GM19455 (cell line): ENCODE data around the gene SYT14.
"Not testable (repeated sequence)": the region's sequence is repeated elsewhere in the genome, so short reads cannot be mapped to it uniquely, and the experiment has no call there.

Experiments used
- ATAC-seq: cut with Tn5 transposase; IDR thresholded peaks from one replicate; pipeline ENCODE4 v1.9.1; 2021; ENCODE audit not compliant: unreplicated experiment

The SYT14 gene

DNA sequence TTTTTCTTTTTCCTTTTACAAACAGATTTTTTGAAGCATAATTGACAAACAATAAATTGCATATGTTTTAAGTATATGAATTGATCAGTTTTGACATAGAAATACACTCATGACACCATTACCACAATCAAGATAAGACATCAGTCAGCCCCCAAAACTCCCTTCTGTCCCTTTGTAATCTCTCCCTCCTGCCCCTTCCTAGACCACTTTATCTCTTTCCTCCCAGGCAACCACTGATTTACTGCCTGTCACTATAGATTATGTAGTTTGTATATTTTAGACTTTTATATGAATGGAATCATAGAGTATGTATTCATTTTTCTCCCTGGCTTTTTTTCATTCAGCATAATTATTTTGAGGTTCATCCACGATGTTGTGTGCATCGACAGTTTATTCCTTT lies 6.9 kb upstream of the SYT14 start:
- no peak for ATAC-seq

DNA sequence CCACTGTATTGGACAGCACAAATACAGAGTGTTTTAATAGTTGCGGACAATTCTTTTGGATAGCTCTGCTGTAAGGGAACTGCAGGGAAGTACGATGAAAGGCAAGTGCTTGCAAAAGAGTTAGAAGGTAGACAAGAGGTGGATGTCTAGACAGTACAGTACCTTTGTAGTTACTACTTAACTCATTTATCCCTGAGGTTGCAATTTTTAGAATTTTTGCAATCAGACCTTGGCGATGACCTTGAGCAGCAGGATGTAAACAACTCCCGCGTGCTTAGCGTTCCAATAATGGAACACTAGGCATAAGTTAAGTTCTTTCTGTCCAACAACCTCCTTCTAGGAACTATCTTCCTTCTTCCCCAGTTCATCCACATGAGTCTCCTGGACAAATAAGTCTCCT lies 1.9 kb upstream of the SYT14 start:
- ATAC-seq, result no peak

DNA sequence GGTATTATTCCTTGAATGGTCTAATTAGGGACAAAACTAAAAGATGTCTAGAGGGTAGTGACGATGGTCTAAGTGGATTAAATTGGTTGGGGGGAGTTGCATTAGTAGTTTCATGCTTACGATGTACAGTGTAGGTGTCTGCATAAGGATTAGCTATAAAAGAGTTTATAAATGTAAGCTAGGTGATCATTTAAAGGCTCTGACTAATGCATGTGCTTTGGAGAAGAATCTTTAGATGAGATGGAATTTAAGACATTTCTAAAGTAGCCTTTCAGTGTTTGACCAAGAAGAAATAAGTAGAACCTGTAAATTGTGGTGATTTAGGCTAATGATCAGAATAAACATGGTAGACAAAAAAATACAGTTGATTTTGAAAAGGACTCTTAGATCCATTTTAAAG lies 7.4 kb downstream of the SYT14 start:
- ATAC-seq, result no peak

DNA sequence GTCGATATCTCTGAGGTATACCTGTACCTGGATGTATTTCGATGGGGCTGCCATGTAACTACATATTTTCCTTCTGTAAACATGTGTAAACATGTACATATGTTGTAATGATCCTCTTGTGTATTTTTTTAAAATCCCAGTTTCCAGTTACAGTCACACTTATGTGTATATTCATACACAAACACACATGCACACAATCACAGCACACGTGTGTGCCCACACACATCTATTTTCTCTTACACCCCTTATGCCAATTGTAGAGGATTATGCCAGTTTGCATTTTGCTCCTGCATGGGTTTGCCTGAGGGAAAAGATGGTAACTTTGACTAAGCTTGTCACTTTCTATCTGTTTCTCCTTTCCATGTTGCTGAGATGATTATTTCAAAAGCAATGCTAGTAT lies 10.1 kb downstream of the SYT14 start:
- no peak for ATAC-seq

DNA sequence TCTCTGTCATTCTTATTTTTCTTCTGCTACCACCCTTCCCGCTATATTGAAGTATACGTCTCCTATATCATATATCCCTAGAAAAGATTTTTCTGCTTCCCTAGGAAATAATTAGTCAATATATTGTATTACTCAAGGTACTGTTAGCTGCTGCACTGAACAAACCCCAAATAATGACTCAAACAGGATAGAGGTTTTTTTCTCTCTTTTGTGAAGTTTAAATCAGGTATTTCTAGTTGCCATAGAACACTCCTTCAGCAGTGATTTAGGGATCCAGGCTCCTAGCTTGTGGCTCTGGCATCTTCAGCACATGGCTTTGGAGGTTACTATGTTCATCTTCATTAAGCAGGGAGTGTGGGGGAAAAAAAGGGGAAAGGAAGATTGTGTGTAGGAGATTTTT lies 18.1 kb downstream of the SYT14 start:
- ATAC-seq, result no peak

DNA sequence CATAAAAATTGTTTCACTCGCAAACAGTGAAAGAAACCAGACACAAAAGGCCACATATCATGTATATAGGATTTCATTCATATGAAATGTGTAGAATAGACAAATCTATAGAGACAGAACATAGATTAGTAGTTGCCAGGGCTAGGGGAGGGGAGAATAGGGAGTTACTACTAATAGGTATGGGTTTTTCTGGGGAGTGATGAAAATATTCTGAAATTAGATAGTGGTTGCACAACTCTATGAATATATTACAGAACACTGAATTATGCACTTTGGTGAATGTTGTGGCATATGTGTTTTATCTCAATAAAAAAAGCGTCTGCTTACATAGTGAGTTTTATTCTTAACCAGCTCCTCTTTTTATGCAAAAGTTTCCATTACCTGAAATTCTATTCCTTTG lies 21.6 kb downstream of the SYT14 start:
- no peak for ATAC-seq

DNA sequence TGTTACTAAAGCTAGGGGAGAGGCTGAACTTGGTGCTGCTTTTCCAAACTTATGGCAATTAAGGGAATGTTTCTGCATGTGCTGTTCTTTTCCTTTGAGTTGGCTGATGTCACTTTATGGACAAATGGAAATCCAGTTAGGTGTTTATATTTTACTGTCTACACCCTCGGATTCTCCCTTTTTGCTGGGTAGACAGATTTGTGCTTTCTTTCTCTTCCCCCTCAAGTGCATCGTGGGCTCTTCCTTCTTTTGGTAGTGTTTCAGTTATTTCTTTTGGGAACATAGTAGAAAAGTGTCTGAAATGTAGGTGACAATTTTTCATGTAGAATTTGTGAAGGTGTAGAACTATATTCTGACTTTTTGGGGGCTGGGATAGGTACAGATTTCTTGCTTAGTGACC lies 22.9 kb downstream of the SYT14 start:
- ATAC-seq, result no peak

DNA sequence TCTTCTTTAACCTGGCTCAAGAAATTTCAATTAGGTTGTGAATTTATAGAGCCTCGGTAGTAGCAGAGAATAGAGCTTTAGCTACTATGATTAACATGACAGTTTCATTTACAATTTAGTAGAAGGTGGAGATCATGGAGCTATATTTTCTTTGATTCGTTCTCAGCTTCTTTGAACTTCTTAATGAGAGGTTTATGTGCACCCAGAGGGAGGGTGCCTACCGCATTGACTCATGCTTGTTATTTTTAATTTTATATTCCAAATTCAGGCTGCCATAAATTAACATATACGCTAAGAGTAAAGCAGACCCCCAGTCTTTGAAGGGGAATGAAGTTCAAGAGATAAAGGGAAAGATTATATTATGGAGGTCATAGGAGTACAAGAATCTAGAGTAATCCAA lies 24.4 kb downstream of the SYT14 start:
- no peak for ATAC-seq

DNA sequence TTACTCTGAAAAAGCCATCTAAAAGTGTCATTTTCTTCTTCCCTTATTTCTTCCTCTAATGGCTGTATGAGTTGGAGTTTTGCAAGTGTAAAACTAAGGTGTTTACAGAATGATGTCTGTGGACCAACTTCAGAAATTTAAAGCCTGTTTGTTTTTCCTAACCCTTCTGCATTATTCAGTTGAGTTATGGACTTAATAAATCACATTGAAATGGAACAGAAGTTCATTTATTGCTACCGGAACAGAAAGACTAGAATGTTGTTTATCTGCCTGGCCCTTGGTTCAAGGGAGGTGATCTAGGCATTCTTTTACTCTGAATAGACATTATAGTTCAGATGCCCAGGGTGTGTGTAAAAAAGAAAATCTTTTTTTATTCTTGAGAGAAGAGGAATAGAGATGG lies 24.8 kb downstream of the SYT14 start:
- no peak for ATAC-seq

DNA sequence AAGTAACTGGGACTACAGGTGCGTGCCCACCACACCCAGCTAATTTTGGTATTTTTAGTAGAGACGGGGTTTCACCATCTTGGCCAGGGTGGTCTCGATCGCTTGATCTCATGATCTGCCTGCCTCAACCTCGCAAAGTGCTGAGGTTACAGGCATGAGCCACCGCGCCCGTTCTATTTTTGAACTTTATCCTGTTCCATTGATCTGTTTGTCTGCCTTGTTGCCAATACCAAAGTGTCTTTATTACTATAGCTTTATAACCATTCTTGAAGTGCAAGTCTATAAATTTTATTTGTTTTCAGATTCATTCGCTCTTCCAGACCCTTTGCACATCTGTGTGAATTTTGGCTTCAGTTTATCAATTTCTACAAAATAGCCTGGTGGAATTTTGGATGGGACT lies 28.0 kb downstream of the SYT14 start:
- no peak for ATAC-seq

DNA sequence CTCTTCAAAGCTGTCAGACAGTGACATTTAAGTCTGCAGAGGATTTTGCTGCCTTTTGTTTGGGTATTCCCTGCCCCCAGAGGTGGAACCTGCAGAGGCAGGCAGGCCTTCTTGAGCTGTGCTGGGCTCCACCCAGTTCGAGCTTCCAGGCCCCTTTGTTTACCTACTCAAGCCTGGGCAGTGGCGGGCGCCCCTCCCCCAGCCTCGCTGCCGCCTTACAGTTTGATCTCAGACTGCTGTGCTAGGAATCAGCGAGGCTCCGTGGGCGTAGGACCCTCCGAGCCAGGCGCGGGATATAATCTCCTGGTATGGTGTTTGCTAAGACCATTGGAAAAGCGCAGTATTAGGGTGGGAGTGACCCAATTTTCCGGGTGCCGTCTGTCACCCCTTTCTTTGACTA lies 40.7 kb downstream of the SYT14 start:
- not testable (repeated sequence) for ATAC-seq

DNA sequence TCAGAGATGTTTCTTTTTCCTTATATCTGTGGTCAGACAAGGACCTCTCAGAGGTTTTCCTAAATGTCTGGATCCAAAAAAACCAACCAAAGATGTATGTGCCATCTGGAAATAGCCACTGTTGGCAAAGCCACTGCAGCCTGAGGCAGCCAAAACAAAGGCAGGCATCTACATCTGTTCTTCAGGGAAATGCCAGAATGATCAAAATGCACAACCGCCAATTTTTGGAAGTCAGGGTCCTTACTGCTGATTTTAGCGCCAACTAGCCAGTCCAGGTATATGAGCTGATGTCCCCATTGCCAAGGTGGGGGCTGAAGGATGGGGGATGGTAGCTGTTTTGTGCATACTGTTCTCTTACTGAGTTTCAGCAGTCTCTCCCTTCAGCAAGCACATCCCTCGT lies 45.9 kb downstream of the SYT14 start:
- ATAC-seq, result no peak

DNA sequence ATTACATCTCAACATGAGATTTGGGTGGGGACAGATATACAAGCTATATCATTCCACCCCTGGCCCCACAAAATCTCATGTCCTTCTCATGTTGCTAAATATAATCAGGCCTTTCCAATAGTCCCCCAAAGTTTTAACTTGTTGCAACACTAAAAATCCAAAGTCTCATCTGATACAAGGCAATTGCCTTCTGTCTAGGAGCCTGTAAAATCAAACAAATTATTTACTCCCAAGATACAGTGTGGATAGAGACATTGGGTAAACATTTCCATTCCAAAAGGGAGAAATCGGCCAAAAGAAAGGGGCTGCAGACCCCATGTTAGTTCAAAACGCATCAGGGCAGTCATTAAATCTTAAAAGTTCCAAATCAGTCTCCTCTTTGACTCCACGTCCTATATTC lies 47.0 kb downstream of the SYT14 start:
- ATAC-seq, result no peak

DNA sequence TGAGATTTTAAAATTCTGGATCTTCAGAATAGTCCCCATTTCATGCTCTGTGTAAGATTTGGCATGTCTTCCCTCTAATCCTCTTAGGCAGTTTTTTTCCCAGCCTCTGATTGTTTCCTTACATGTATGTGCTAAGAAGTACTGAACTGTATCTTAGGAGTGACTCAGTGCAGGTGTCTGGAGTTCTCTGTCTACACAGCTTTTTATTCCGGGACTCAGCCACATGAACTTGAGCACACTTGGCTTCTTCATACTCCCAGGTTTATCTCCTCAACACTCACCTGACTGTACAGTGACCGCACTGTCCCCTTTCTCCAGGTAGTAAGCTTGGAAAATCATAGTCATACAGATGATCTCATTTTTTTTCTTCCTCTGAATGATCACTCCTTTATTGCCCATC lies 50.7 kb downstream of the SYT14 start:
- no peak for ATAC-seq

DNA sequence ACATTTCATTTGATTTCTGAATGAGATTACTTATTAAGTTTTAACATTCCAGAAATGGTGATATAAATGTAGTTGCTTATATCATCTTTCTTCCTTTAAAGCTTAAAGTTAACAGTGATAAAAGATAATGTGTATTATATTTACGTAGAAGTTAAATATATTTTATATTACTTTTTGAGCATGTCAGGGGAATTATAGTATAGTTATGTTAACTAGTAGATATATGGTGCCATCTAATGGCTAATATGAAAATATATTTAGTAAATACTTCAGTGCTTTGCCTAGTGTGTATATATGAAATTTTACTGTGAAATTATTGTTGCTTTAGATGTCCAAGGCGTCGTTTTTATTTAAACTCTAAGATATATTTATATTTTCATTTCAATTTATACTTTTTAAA lies 51.5 kb downstream of the SYT14 start:
- no peak for ATAC-seq

DNA sequence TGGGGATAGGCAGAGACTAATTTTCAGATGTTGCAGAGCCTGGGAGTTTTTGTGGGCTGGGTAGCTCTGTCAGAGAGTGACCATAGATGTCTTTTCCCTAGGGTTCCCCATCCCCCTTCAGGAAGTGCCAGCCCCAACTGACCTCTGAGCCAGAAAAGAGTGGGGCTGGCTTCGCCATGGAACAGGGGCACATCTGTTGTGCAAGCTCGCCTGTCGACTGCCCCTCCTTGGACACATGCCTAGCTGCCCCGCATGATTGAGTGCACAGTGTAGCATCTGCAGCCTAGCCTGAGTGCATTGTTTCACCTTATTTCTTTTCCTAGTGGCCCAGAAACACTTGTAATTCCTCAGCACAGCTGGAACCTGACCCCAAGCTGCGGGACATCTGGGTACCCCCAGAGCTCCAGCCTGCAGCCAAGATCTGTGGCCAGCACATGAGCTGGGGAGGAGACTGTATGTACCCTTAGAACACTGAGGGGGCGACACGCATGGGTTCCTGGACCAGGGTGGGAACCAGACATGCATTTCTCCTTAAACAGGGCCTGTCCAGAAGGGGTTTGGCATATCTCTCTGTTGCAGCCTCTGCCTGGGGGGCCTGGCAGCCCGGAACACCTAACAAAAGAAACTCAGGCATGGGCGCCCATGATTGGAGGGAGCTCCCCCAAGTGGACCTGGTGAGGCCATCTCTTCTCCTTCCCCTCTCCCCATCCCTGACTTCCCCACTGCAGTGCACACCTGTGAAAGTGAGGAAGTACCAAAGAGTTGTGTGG lies 55.2 kb downstream of the SYT14 start:
- no peak for ATAC-seq

DNA sequence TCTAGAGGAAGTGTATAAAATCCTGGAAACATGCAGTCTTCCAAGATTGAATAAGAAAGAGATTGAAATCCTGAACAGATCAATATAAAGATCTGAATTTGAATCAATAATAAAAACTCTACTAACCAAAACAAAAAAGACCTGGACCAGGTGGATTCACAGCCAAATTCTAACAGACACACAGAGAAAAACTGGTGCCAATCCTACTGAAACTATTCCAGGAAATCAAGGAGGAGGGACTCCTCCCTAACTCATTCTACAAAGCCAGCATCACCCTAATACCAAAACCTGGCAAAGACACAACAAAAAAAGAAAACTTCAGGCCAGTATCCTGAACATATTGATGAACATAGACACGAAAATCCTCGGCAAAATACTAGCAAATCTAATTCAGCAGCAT lies 58.3 kb downstream of the SYT14 start:
- no peak for ATAC-seq

DNA sequence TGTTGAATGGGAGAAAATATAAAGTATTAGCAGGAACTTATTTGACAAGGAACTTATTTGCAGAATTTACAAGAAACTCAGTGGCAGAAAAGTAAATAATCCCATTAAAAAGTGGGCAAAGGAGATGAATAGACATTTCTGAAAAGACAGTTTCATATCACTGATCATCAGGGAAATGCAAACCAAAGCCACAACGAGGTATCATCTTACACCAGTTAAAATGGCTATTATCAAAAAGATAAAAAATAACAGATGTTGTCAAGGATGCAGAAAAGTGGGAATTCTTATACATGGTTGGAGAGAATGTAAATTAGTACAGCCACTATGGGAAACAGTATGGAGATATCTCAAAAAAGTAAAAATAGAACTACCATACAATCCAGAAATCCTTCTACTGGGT lies 61.0 kb downstream of the SYT14 start:
- ATAC-seq, result no peak

DNA sequence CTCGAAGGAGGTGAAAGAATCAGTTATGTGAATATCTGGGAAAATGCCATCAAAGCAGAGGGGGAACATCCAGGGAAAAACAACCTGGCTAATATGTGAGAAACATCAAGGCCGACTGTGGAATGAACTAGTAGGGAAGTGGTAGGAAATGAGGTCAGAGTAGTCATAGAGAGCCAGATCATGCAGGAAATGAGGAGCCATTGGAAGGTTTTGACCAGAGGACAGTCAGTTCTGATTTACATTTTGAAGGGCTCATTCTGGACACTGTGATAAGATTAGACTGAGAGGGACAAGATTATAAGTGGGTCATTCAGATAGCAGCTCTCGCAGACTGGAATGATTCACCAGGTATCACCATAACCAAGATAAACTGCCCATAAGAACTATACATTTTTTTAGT lies 63.7 kb downstream of the SYT14 start:
- ATAC-seq, result no peak

DNA sequence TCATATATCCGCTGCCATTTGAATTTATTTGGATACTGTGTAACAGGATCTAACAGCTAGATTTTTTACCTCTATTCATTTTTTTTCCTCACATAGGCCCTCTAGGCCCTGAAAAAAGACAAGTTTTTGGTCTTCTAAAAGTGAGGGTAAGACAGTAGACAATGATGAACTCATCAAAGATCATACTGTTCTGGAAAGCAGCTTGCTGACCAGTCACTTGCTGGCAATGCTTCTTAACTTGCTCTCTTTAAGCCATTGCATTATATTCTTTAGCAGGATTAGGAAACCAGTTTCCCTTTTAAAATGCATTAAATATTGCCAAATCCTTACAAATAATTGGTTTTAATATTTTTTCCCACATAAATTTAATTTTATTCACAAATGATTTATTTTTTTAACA lies 65.5 kb downstream of the SYT14 start:
- no peak for ATAC-seq

DNA sequence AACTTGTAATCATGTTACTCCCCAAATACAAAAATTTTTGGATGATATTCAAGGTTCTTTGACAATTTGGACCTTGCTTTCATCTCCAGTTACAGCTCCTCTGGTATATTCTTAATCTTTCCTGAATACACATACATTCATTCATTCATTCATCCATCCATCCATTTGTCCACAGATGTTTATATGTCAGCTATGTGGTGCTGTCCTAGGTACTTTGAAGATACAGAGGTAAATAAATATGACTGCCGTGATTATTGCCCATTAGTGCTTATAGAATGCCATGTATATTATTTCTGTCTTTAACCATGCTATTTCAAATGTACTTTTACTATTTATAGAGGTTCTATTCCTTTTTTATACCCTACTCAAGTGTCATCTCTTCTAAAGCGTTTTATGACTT lies 72.1 kb downstream of the SYT14 start:
- no peak for ATAC-seq

DNA sequence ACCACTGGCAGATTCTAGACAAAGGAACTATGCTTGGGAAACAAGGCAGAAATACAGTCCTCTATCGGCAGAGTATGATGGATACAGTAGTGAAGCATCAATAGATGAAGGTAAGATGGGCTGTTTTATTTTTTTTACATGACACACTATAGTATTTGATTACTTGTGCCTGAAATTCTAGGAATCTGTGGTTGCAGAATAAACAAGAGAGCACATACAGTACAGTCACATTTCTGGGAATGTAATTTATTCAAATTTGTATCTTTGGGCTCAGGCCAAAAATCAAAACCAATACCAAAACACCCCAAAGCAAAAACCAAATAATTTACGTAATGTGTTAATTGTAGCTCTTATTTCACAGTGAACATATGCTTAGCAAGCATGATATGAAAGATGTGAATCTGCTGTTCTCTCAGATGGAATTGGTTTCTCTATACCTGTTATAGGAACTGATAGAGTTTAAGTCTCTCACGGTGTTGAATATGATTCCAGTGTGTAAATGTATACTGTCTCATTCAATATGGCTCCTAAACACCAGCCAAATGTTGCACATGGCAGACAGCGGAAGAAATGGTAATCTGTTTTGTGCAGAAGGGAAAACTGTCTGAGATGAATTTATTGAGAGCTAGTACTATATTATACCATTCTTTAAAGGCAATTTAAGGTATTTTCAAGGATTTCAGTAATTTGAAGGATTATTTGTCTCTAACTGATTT lies 83.3 kb downstream of the SYT14 start:
- no peak for ATAC-seq

DNA sequence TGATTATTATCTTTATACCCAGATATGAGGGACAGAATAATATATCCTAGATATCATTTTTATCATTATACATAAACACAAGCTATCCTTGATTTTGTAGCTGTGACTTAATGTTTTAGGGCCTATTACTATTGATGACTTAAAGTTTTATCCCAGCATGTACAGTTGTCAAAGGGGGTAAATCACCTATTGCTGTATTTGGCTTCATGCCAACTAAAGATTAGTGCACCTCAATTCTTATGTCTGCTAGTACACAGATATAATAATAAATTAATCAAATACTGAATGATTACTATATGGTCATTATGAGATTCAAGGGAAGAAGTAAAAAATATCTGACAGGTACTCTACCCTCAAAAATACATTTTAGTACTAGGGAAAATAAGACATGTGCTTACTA lies 84.0 kb downstream of the SYT14 start:
- no peak for ATAC-seq
